ENCODE results near the gene ZNF827.

- TF ChIP-seq POLR2A (IDR thresholded peaks at IDR 0.05): no peak
- no peak for TF ChIP-seq CTCF (IDR thresholded peaks at IDR 0.05)
Measured at GRCh38 chr4:145939856-145940255, 1.2 kb upstream of the ZNF827 start.
